UCSD-AML1 (cell line): Measurements from ENCODE around the gene PTPRJ.

Experiments used
- DNase-seq: peaks from one replicate; lab custom pipeline; 2025; ENCODE audit not compliant: unreplicated experiment; lab: John Stamatoyannopoulos, UW

The PTPRJ gene

GRCh38 chr11:48036011-48036410, 55.7 kb downstream of the PTPRJ start:
- no peak for DNase-seq

GRCh38 chr11:48036466-48036865, 56.1 kb downstream of the PTPRJ start:
- no peak for DNase-seq

- DNase-seq: no peak
Measured at GRCh38 chr11:48037709-48038468, 57.5 kb downstream of the PTPRJ start.

GRCh38 chr11:48040830-48041444, 60.6 kb downstream of the PTPRJ start:
- DNase-seq: no peak

GRCh38 chr11:48041877-48042695, 61.7 kb downstream of the PTPRJ start:
- DNase-seq: no peak

- DNase-seq: peak; percentile 33
Measured at GRCh38 chr11:48043111-48043990, 63.0 kb downstream of the PTPRJ start.

- no peak for DNase-seq
Measured at GRCh38 chr11:48043991-48044512, 63.7 kb downstream of the PTPRJ start.

- no peak for DNase-seq
Measured at GRCh38 chr11:48044577-48044976, 64.2 kb downstream of the PTPRJ start.

- no peak for DNase-seq
Measured at GRCh38 chr11:48045536-48045935, 65.2 kb downstream of the PTPRJ start.

GRCh38 chr11:48047616-48048015, 67.3 kb downstream of the PTPRJ start:
- no peak for DNase-seq

- DNase-seq: no peak
Measured at GRCh38 chr11:48049036-48049435, 68.7 kb downstream of the PTPRJ start.

GRCh38 chr11:48050304-48050703, 69.9 kb downstream of the PTPRJ start:
- DNase-seq: no peak

GRCh38 chr11:48051217-48051830, 71.0 kb downstream of the PTPRJ start:
- DNase-seq: no peak

GRCh38 chr11:48052183-48053044, 72.1 kb downstream of the PTPRJ start:
- DNase-seq: no peak

GRCh38 chr11:48054994-48055291, 74.6 kb downstream of the PTPRJ start:
- DNase-seq: no peak

- peak; percentile 67 for DNase-seq
Measured at GRCh38 chr11:48055292-48056132, 75.2 kb downstream of the PTPRJ start.

- DNase-seq: no peak
Measured at GRCh38 chr11:48056325-48057183, 76.2 kb downstream of the PTPRJ start.

GRCh38 chr11:48058064-48058463, 77.7 kb downstream of the PTPRJ start:
- no peak for DNase-seq
